Posterior cingulate gyrus (tissue), 11 donors: ENCODE data around the gene BYSL.

Experiments
- DNase-seq, 10 donors: peaks; one replicate each; pipeline versions ENCODE4 v3.0.0 to v3.0.0-alpha.2; 2020 to 2021; ENCODE audit warnings: mixed read lengths in 3 of 10
- intact Hi-C: fragments of 100-400 bp; cut with DNase I; formaldehyde crosslinking; loops from one replicate; pipeline ENCODE4 v1.15.1; 2023

Gene BYSL

GRCh38 chr6:41967312-41968287 lies 46.3 kb downstream of the BYSL start:
- intact Hi-C loops: no loop called here

GRCh38 chr6:41970436-41970846 lies 49.1 kb downstream of the BYSL start:
- DNase-seq: no peak
- intact Hi-C loops: no loop called here

More at GRCh38 chr6:41967312-41968287, 46.3 kb downstream of the BYSL start:
- no peak for DNase-seq

GRCh38 chr6:41972826-41973225 lies 51.5 kb downstream of the BYSL start:
- no peak for DNase-seq
- intact Hi-C loops: no loop called here

GRCh38 chr6:41974281-41974825 lies 53.1 kb downstream of the BYSL start:
- intact Hi-C loops: no loop called here
- no peak for DNase-seq

- intact Hi-C loops: no loop called here
These were observed 54.0 kb downstream of the BYSL start for GRCh38 chr6:41975276-41975675.

GRCh38 chr6:41976794-41977484 lies 55.6 kb downstream of the BYSL start:
- intact Hi-C loops: no loop called here
- no peak for DNase-seq

More at GRCh38 chr6:41975276-41975675, 54.0 kb downstream of the BYSL start:
- DNase-seq: peak in 1 of 10 donors; percentile 10
